Fibroblast of mammary gland (primary cell): Measurements from ENCODE around the gene CD300C.
"Not testable (repeated sequence)": the region's sequence is repeated elsewhere in the genome, so short reads cannot be mapped to it uniquely, and the experiment has no call there.

ENCODE experiments used
- DNase-seq: peaks from one replicate; pipeline ENCODE4 v3.0.0-alpha.2; 2010; ENCODE audit warnings: low read depth
- H3K4me3 ChIP-seq: 2 replicates; pipeline ENCODE4 v1.5.1; 2011; ENCODE audit warnings: low read depth, mild to moderate bottlenecking, low read length, moderate library complexity; ENCODE audit not compliant: control insufficient read depth
- CTCF ChIP-seq: conservative IDR thresholded peaks from 2 replicates; pipeline ENCODE4 v1.5.1; 2011; ENCODE audit warnings: low read depth, low read length, inconsistent platforms; ENCODE audit not compliant: control insufficient read depth, insufficient read depth

Gene CD300C

GRCh38 chr17:74582633-74583032 lies 36.7 kb upstream of the CD300C start:
- H3K4me3 ChIP-seq: no peak overlapping the region
- TF ChIP-seq CTCF: no peak
- no peak for DNase-seq

- H3K4me3 ChIP-seq: no peak overlapping the region
- TF ChIP-seq CTCF: no peak
- no peak for DNase-seq
These were observed 34.0 kb upstream of the CD300C start for GRCh38 chr17:74579900-74580299.

GRCh38 chr17:74578979-74579378 lies 33.1 kb upstream of the CD300C start:
- no peak for DNase-seq
- no peak overlapping the region for H3K4me3 ChIP-seq
- no peak for TF ChIP-seq CTCF

GRCh38 chr17:74574489-74575142 lies 28.7 kb upstream of the CD300C start:
- no peak overlapping the region for H3K4me3 ChIP-seq
- no peak for DNase-seq
- TF ChIP-seq CTCF: no peak

GRCh38 chr17:74573635-74574034 lies 27.7 kb upstream of the CD300C start:
- H3K4me3 ChIP-seq, DNase-seq: not testable (repeated sequence)

- no peak for TF ChIP-seq CTCF
- no peak for DNase-seq
- H3K4me3 ChIP-seq: no peak overlapping the region
These were observed 27.3 kb upstream of the CD300C start for GRCh38 chr17:74573169-74573568.

GRCh38 chr17:74571621-74572270 lies 25.8 kb upstream of the CD300C start:
- no peak for DNase-seq
- TF ChIP-seq CTCF: no peak
- no peak overlapping the region for H3K4me3 ChIP-seq
